ENCODE measurements around the gene UBFD1.

UBFD1 gene

GRCh38 chr16:23524886-23525285 is 32.6 kb upstream of the UBFD1 start:
- no peak for TF ChIP-seq CTCF (conservative IDR thresholded peaks at IDR 0.05; ENCODE audit: low read depth)
- POLR2A ChIA-PET (ENCODE audit: low non-redundant PET) = interaction anchor here (0.9 kb wide), 1 partner anchor 13 kb away, joined by 3 read pairs; no protein-coding TSS in a partner anchor
- CTCF ChIA-PET = no interaction called here
- DNase-seq (ENCODE audit: low spot score) = no peak
- no peak overlapping the region for H3K27ac ChIP-seq

GRCh38 chr16:23527961-23528643 is 29.4 kb upstream of the UBFD1 start:
- no peak for DNase-seq (ENCODE audit: low spot score)
- ChIA-PET POLR2A (ENCODE audit: low non-redundant PET) (no interaction called here), CTCF (interaction anchor here (0.5 kb wide), 1 partner anchor 351 kb away, joined by 4 read pairs; no protein-coding TSS in a partner anchor)
- peak overlapping the region; percentile 3; the same call in 1 of the 2 replicates for H3K27ac ChIP-seq
- no peak for TF ChIP-seq CTCF (conservative IDR thresholded peaks at IDR 0.05; ENCODE audit: low read depth)

- no peak for TF ChIP-seq CTCF (conservative IDR thresholded peaks at IDR 0.05; ENCODE audit: low read depth)
- CTCF ChIA-PET = interaction anchor here (0.5 to 0.7 kb wide), 2 partner anchors 170 to 352 kb away, joined by 3 to 4 read pairs; no protein-coding TSS in a partner anchor
- POLR2A ChIA-PET (ENCODE audit: low non-redundant PET) = no interaction called here
- no peak overlapping the region; the same call in 1 of the 2 replicates for H3K27ac ChIP-seq
- DNase-seq (ENCODE audit: low spot score) = no peak
Measured at GRCh38 chr16:23528644-23529310, 28.8 kb upstream of the UBFD1 start.

- CTCF ChIA-PET = interaction anchor here (0.6 kb wide), 1 partner anchor 165 kb away, joined by 13 read pairs; no protein-coding TSS in a partner anchor
- POLR2A ChIA-PET (ENCODE audit: low non-redundant PET) = no interaction called here
- TF ChIP-seq CTCF (conservative IDR thresholded peaks at IDR 0.05; ENCODE audit: low read depth) = no peak
- no peak for DNase-seq (ENCODE audit: low spot score)
- no peak overlapping the region for H3K27ac ChIP-seq
Measured at GRCh38 chr16:23530062-23530461, 27.5 kb upstream of the UBFD1 start.

- ChIA-PET CTCF (interaction anchor here (0.6 kb wide), 1 partner anchor 46 kb away, joined by 3 read pairs; no protein-coding TSS in a partner anchor), POLR2A (ENCODE audit: low non-redundant PET) (no interaction called here)
- no peak overlapping the region for H3K27ac ChIP-seq
- TF ChIP-seq CTCF (conservative IDR thresholded peaks at IDR 0.05; ENCODE audit: low read depth) = no peak
- DNase-seq (ENCODE audit: low spot score) = no peak
Measured at GRCh38 chr16:23532448-23532847, 25.1 kb upstream of the UBFD1 start.

- H3K27ac ChIP-seq = peak overlapping the region; percentile 58
- ChIA-PET CTCF (interaction anchor here (0.6 kb wide), 1 partner anchor 532 kb away, joined by 3 read pairs; no protein-coding TSS in a partner anchor), POLR2A (ENCODE audit: low non-redundant PET) (no interaction called here)
- no peak for TF ChIP-seq CTCF (conservative IDR thresholded peaks at IDR 0.05; ENCODE audit: low read depth)
- no peak for DNase-seq (ENCODE audit: low spot score)
Measured at GRCh38 chr16:23534868-23535860, 22.4 kb upstream of the UBFD1 start.
